Effector memory CD4-positive, alpha-beta T cell (primary cell): Measurements from ENCODE around the gene SLC25A26.

Experiments used
- DNase-seq, 3 donors: peaks; one replicate each; pipeline ENCODE4 v3.0.0-alpha.2; 2020
- H3K27ac ChIP-seq: 2 replicates; pipeline ENCODE4 v1.7.0; 2013; ENCODE audit warnings: mild to moderate bottlenecking, low read length, moderate library complexity; ENCODE audit not compliant: insufficient read depth, poor library complexity, severe bottlenecking
- H3K27me3 ChIP-seq: replicated peaks from 2 replicates; pipeline ENCODE4 v1.7.0; 2013; ENCODE audit warnings: mild to moderate bottlenecking, low read length; ENCODE audit not compliant: insufficient read depth, control insufficient read depth, poor library complexity, severe bottlenecking
- H3K36me3 ChIP-seq: 2 replicates; pipeline ENCODE4 v1.7.0; 2013; ENCODE audit warnings: mild to moderate bottlenecking, low read length, moderate library complexity; ENCODE audit not compliant: control insufficient read depth, insufficient read depth
- H3K4me1 ChIP-seq: 2 replicates; pipeline ENCODE4 v1.7.0; 2013; ENCODE audit warnings: low read length, mild to moderate bottlenecking; ENCODE audit not compliant: control insufficient read depth, insufficient read depth, poor library complexity, severe bottlenecking
- H3K4me3 ChIP-seq: 2 replicates; pipeline ENCODE4 v1.7.0; 2013; ENCODE audit warnings: low read length, low read depth, mild to moderate bottlenecking; ENCODE audit not compliant: insufficient read depth, poor library complexity, severe bottlenecking
- H3K9me3 ChIP-seq: 2 replicates; pipeline ENCODE4 v1.7.0; 2013; ENCODE audit warnings: mild to moderate bottlenecking, low read length, moderate library complexity; ENCODE audit not compliant: control insufficient read depth

The SLC25A26 gene

DNA sequence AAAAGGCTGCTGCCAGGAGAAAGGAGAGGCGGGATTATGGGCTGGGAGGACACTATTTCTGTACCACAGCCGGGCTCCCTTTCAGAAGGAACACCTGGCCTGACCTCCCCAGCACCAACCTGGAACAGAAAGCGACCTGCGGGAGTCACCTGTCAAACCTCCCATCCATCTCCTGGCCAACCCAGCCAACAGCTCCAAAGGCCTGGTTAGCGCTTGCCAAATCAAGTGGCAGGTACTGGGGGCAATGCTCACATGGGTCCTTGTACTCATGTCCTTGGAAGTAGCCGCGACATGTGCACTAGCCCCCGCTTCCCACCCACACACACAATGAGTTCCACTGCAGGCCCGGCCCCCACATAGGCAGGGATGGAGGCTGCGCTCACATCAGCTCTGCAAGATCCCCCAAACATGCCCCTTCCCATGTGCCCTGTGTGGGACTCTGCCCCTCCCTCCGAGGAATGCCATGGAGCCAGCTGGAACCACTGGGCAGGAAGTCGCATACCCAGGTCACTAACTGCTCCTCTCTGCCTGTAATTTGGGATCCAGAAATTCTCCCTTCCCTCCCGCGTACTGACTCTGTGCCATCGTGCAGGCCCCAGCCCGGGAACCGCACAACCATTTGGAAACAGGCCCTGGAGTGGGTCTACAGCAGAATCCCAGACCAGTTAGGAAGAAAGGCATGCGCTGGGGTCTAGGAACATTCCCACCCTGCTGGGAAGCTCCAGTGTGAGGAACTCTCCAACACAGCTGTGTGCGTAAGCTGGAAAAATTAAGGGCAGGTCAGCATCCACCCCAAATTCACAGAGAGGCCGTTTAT, 181.1 kb downstream of the SLC25A26 start:
- Histone ChIP-seq H3K27me3 (no peaks in the 10 kb centered on the region), H3K27ac (no peak overlapping the region), H3K4me3 (no peak overlapping the region), H3K36me3 (peaks cover 67% of the 10 kb centered on the region), H3K9me3 (no peaks in the 10 kb centered on the region), H3K4me1 (no peaks in the 10 kb centered on the region)
- no peak for DNase-seq

DNA sequence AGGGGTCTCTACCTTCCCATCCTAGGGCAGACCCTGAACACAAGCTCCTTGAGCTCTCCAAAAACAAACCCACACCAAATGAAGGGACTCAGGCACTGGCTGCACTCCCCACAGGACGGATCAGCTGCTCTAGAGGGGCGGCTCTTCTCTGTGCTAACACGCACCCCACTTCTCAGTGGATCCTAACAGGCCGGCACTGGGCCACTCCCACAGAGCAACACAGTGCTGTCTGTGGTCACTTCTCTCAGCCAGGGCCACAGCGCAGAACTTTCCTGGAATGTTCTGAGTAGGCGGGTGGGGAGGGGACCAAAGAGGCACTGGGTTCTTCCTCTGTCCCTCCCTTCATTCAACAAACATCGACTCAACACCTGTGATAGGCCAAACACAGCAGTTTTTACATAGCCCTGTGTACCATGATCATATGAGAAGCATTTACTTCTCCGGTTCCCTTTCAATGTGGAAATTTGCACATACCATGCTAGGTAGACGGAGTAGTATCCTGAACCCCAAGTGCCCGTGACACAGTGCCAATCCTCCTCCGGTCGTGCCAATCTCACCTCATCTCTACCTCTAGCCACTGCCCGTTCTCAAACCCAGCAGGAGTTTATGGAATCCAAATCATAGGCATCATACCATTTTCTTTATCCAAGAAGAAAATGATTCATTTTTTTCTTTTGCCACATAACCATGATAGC, 181.9 kb downstream of the SLC25A26 start:
- H3K27ac ChIP-seq: no peak overlapping the region
- H3K36me3 ChIP-seq: peaks cover 67% of the 10 kb centered on the region
- no peak for DNase-seq
- no peaks in the 10 kb centered on the region for H3K27me3 ChIP-seq
- no peaks in the 10 kb centered on the region for H3K4me1 ChIP-seq
- H3K9me3 ChIP-seq: no peaks in the 10 kb centered on the region
- no peak overlapping the region for H3K4me3 ChIP-seq

GRCh38 chr3:66403323-66403990, 182.7 kb downstream of the SLC25A26 start:
- H3K36me3 ChIP-seq: peaks cover 60% of the 10 kb centered on the region
- no peaks in the 10 kb centered on the region for H3K4me1 ChIP-seq
- H3K27ac ChIP-seq: no peak overlapping the region
- no peaks in the 10 kb centered on the region for H3K9me3 ChIP-seq
- no peak overlapping the region for H3K4me3 ChIP-seq
- DNase-seq: no peak
- H3K27me3 ChIP-seq: no peaks in the 10 kb centered on the region

GRCh38 chr3:66404197-66404596, 183.4 kb downstream of the SLC25A26 start:
- Histone ChIP-seq H3K36me3 (peaks cover 59% of the 10 kb centered on the region), H3K4me3 (no peak overlapping the region), H3K9me3 (no peaks in the 10 kb centered on the region), H3K4me1 (no peaks in the 10 kb centered on the region), H3K27ac (no peak overlapping the region), H3K27me3 (no peaks in the 10 kb centered on the region)
- no peak for DNase-seq

- Histone ChIP-seq H3K36me3 (peaks cover 63% of the 10 kb centered on the region), H3K4me3 (no peak overlapping the region), H3K4me1 (no peaks in the 10 kb centered on the region), H3K9me3 (no peaks in the 10 kb centered on the region), H3K27ac (no peak overlapping the region), H3K27me3 (no peaks in the 10 kb centered on the region)
- no peak for DNase-seq
These were observed 184.3 kb downstream of the SLC25A26 start for GRCh38 chr3:66404903-66405700.

- no peaks in the 10 kb centered on the region for H3K27me3 ChIP-seq
- no peak for DNase-seq
- H3K4me3 ChIP-seq: no peak overlapping the region
- H3K9me3 ChIP-seq: no peaks in the 10 kb centered on the region
- peaks cover 63% of the 10 kb centered on the region for H3K36me3 ChIP-seq
- no peaks in the 10 kb centered on the region for H3K4me1 ChIP-seq
- H3K27ac ChIP-seq: no peak overlapping the region
These were observed 184.9 kb downstream of the SLC25A26 start for GRCh38 chr3:66405701-66406091.

- Histone ChIP-seq H3K27ac (no peak overlapping the region), H3K36me3 (peaks cover 67% of the 10 kb centered on the region), H3K4me1 (no peaks in the 10 kb centered on the region), H3K9me3 (no peaks in the 10 kb centered on the region), H3K27me3 (no peaks in the 10 kb centered on the region), H3K4me3 (no peak overlapping the region)
- DNase-seq: no peak
These were observed 185.4 kb downstream of the SLC25A26 start for GRCh38 chr3:66406163-66406562.

GRCh38 chr3:66406831-66407610, 186.2 kb downstream of the SLC25A26 start:
- no peak overlapping the region for H3K4me3 ChIP-seq
- no peaks in the 10 kb centered on the region for H3K4me1 ChIP-seq
- H3K27ac ChIP-seq: no peak overlapping the region
- H3K36me3 ChIP-seq: peaks cover 73% of the 10 kb centered on the region
- H3K27me3 ChIP-seq: no peaks in the 10 kb centered on the region
- DNase-seq: no peak
- H3K9me3 ChIP-seq: no peaks in the 10 kb centered on the region

GRCh38 chr3:66407611-66408218, 186.9 kb downstream of the SLC25A26 start:
- Histone ChIP-seq H3K9me3 (no peaks in the 10 kb centered on the region), H3K36me3 (peaks cover 76% of the 10 kb centered on the region), H3K27ac (no peak overlapping the region), H3K4me1 (no peaks in the 10 kb centered on the region), H3K27me3 (no peaks in the 10 kb centered on the region), H3K4me3 (no peak overlapping the region)
- DNase-seq: peak; percentile 45 to 58 (median 50)
